ENCODE measurements around the gene MYOF. TPM values are rescaled to one million over a fixed set of nuclear protein-coding genes. Genes with fewer than 3 reads are reported as not detected.

Gene MYOF, protein sequence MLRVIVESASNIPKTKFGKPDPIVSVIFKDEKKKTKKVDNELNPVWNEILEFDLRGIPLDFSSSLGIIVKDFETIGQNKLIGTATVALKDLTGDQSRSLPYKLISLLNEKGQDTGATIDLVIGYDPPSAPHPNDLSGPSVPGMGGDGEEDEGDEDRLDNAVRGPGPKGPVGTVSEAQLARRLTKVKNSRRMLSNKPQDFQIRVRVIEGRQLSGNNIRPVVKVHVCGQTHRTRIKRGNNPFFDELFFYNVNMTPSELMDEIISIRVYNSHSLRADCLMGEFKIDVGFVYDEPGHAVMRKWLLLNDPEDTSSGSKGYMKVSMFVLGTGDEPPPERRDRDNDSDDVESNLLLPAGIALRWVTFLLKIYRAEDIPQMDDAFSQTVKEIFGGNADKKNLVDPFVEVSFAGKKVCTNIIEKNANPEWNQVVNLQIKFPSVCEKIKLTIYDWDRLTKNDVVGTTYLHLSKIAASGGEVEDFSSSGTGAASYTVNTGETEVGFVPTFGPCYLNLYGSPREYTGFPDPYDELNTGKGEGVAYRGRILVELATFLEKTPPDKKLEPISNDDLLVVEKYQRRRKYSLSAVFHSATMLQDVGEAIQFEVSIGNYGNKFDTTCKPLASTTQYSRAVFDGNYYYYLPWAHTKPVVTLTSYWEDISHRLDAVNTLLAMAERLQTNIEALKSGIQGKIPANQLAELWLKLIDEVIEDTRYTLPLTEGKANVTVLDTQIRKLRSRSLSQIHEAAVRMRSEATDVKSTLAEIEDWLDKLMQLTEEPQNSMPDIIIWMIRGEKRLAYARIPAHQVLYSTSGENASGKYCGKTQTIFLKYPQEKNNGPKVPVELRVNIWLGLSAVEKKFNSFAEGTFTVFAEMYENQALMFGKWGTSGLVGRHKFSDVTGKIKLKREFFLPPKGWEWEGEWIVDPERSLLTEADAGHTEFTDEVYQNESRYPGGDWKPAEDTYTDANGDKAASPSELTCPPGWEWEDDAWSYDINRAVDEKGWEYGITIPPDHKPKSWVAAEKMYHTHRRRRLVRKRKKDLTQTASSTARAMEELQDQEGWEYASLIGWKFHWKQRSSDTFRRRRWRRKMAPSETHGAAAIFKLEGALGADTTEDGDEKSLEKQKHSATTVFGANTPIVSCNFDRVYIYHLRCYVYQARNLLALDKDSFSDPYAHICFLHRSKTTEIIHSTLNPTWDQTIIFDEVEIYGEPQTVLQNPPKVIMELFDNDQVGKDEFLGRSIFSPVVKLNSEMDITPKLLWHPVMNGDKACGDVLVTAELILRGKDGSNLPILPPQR (N-terminal part only)
- 23.8 and 25.4 TPM in 2 replicates for total RNA-seq

GRCh38 chr10:93482145-93482834 lies at the start of gene MYOF:
MYOF (minus strand) TSS chr10:93482334; CDS start chr10:93482194, 140 bp downstream.
- no peaks in the 10 kb centered on the region for H3K36me3 Mint-ChIP-seq (ENCODE audit: low read depth)
- DNase-seq: peak; percentile 88
- peaks cover 2% of the 10 kb centered on the region for H3K27me3 Mint-ChIP-seq
- H3K4me3 Mint-ChIP-seq: peak within 1 kb of the TSS; percentile 89
- H3K9me3 Mint-ChIP-seq: no peaks in the 10 kb centered on the region
- intact Hi-C loops (cut with micrococcal nuclease): loop anchor here (1.0 to 10.0 kb wide), 5 partner anchors 14 to 397 kb away; partner anchors contain the start of gene CEP55
- H3K4me1 Mint-ChIP-seq: peaks cover 23% of the 10 kb centered on the region
- peak within 1 kb of the TSS; percentile 89 for H3K27ac Mint-ChIP-seq

DNA sequence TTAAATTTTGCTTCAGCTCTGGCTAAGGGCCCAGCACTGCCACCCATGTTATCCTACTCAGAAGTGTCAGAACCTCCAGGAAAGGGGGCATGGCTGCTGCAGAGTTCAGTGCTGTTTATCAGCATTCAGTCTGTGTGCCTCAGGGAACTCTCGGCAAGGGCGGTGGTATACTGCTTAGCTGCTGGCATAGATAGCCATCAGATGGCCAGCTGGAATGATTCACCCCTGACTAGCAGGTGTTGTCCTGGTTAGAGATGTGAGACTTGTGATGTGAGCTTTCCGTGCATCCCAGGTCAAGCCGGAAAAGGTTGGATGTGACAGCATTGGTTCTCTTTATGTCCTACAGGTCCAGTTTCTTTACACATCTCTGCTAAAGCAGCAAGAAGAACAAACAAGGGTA lies 36.4 kb upstream of the MYOF start:
- no peaks in the 10 kb centered on the region for H3K4me1 Mint-ChIP-seq
- peaks cover 5% of the 10 kb centered on the region for H3K9me3 Mint-ChIP-seq
- no peak for DNase-seq
- peaks cover 67% of the 10 kb centered on the region for H3K36me3 Mint-ChIP-seq (ENCODE audit: low read depth)
- H3K27me3 Mint-ChIP-seq: no peaks in the 10 kb centered on the region
- H3K27ac Mint-ChIP-seq: no peak overlapping the region
- intact Hi-C loops (cut with micrococcal nuclease): no loop called here
- no peak overlapping the region for H3K4me3 Mint-ChIP-seq

GRCh38 chr10:93516006-93516380 lies 33.9 kb upstream of the MYOF start:
- H3K27me3 Mint-ChIP-seq: no peaks in the 10 kb centered on the region
- H3K27ac Mint-ChIP-seq: no peak overlapping the region
- no peaks in the 10 kb centered on the region for H3K9me3 Mint-ChIP-seq
- DNase-seq: no peak
- no peak overlapping the region for H3K4me3 Mint-ChIP-seq
- intact Hi-C loops (cut with micrococcal nuclease): no loop called here
- H3K36me3 Mint-ChIP-seq (ENCODE audit: low read depth): peaks cover 50% of the 10 kb centered on the region
- no peaks in the 10 kb centered on the region for H3K4me1 Mint-ChIP-seq

DNA sequence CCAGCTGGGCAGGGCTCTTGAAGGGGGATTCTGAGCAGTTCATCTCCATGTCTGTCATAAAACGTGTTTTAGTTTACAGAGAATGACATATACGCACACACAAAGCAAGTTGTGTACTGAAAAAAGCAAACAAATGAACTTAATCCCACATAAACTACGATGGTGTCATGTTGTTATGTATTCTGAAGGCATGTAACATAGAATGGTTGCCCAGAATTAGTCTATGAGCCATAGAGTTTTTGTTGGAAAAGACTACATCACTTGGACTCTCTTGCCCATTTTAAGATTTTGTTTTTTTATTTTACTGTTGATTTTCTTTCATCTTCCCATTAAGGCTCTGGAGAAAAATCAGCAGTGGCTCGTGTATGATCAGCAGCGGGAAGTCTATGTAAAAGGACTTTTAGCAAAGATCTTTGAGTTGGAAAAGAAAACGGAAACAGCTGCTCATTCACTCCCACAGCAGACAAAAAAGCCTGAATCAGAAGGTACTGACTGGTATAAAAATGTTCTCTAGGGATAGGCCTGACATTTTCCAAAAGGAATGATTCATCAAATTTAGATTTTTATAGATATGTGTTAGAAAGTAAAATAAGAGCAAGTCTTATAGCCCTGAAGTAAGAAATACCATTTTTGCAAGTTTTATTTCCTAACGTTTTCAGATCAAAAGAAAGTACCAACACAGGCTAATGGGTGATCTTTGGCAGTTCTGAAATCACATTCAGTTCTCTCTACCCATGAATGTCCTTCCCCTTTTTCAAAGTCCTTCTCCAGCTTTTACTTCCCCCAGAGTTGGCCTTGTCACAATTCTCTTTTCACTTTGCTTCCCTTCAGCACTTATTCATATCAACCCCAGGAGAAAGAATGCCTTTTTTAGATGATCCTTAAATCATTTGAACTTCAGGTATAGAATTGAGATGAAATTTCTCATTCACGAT lies 33.2 kb upstream of the MYOF start:
- H3K4me3 Mint-ChIP-seq: no peak overlapping the region
- H3K9me3 Mint-ChIP-seq: no peaks in the 10 kb centered on the region
- H3K36me3 Mint-ChIP-seq (ENCODE audit: low read depth): peaks cover 50% of the 10 kb centered on the region
- no peak overlapping the region for H3K27ac Mint-ChIP-seq
- intact Hi-C loops (cut with micrococcal nuclease): no loop called here
- peaks cover 3% of the 10 kb centered on the region for H3K4me1 Mint-ChIP-seq
- H3K27me3 Mint-ChIP-seq: no peaks in the 10 kb centered on the region
- DNase-seq: no peak

- Mint-ChIP-seq H3K4me3 (no peak overlapping the region), H3K27me3 (no peaks in the 10 kb centered on the region), H3K9me3 (no peaks in the 10 kb centered on the region), H3K4me1 (peaks cover 7% of the 10 kb centered on the region), H3K27ac (no peak overlapping the region), H3K36me3 (ENCODE audit: low read depth) (peaks cover 46% of the 10 kb centered on the region)
- DNase-seq: no peak
- intact Hi-C loops (cut with micrococcal nuclease): no loop called here
Observed at GRCh38 chr10:93514521-93514920, 32.4 kb upstream of the MYOF start.

DNA sequence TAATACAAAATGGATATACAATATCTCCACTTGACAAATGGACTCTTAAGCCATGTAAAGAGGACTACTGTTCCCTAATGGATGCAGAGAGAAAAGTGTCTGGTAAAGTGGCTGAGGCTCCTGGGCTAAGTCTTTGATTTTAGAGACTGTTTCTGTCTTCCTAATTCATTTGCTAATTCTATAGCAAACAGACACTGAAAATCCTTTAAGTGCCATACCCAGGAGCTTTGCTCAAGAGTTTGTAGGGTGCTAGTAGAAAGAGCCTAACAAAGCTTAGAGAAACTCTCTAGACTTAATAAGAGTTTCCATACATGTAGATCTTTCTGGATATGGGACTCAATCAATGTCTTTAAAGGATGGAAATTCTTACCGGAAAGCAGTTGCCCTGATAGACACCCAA lies 31.0 kb upstream of the MYOF start:
- Mint-ChIP-seq H3K4me3 (no peak overlapping the region), H3K9me3 (no peaks in the 10 kb centered on the region), H3K4me1 (peaks cover 14% of the 10 kb centered on the region), H3K27me3 (no peaks in the 10 kb centered on the region), H3K27ac (no peak overlapping the region), H3K36me3 (ENCODE audit: low read depth) (peaks cover 41% of the 10 kb centered on the region)
- intact Hi-C loops (cut with micrococcal nuclease): no loop called here
- DNase-seq: no peak

- DNase-seq: no peak
- intact Hi-C loops (cut with micrococcal nuclease): no loop called here
- Mint-ChIP-seq H3K4me3 (no peak overlapping the region), H3K4me1 (peaks cover 18% of the 10 kb centered on the region), H3K27me3 (no peaks in the 10 kb centered on the region), H3K27ac (no peak overlapping the region), H3K36me3 (ENCODE audit: low read depth) (peaks cover 42% of the 10 kb centered on the region), H3K9me3 (no peaks in the 10 kb centered on the region)
Observed at GRCh38 chr10:93512565-93512964, 30.4 kb upstream of the MYOF start.

GRCh38 chr10:93509816-93510215 lies 27.7 kb upstream of the MYOF start:
- Mint-ChIP-seq H3K27ac (no peak overlapping the region), H3K4me1 (peaks cover 24% of the 10 kb centered on the region), H3K27me3 (no peaks in the 10 kb centered on the region), H3K4me3 (no peak overlapping the region), H3K9me3 (no peaks in the 10 kb centered on the region), H3K36me3 (ENCODE audit: low read depth) (peaks cover 40% of the 10 kb centered on the region)
- intact Hi-C loops (cut with micrococcal nuclease): loop anchor here (2.0 kb wide), 1 partner anchor 13 kb away; the partner anchor contains the start of gene CEP55
- no peak for DNase-seq

- no peak overlapping the region for H3K4me3 Mint-ChIP-seq
- H3K9me3 Mint-ChIP-seq: no peaks in the 10 kb centered on the region
- peaks cover 54% of the 10 kb centered on the region for H3K36me3 Mint-ChIP-seq (ENCODE audit: low read depth)
- peaks cover 53% of the 10 kb centered on the region for H3K4me1 Mint-ChIP-seq
- no peak for DNase-seq
- peak overlapping the region; percentile 62 for H3K27ac Mint-ChIP-seq
- intact Hi-C loops (cut with micrococcal nuclease): no loop called here
- no peaks in the 10 kb centered on the region for H3K27me3 Mint-ChIP-seq
Observed at GRCh38 chr10:93505075-93505474, 22.9 kb upstream of the MYOF start.

- Mint-ChIP-seq H3K4me3 (peak overlapping the region; percentile 67), H3K4me1 (peaks cover 59% of the 10 kb centered on the region), H3K9me3 (no peaks in the 10 kb centered on the region), H3K36me3 (ENCODE audit: low read depth) (peaks cover 54% of the 10 kb centered on the region), H3K27me3 (no peaks in the 10 kb centered on the region), H3K27ac (peak overlapping the region; percentile 86)
- DNase-seq: peak; percentile 68
- intact Hi-C loops (cut with micrococcal nuclease): no loop called here
Observed at GRCh38 chr10:93503075-93503474, 20.9 kb upstream of the MYOF start.

GRCh38 chr10:93501650-93502049 lies 19.5 kb upstream of the MYOF start:
- no peak overlapping the region for H3K27ac Mint-ChIP-seq
- intact Hi-C loops (cut with micrococcal nuclease): no loop called here
- peaks cover 60% of the 10 kb centered on the region for H3K4me1 Mint-ChIP-seq
- H3K9me3 Mint-ChIP-seq: no peaks in the 10 kb centered on the region
- H3K4me3 Mint-ChIP-seq: peak overlapping the region; percentile 5
- no peak for DNase-seq
- no peaks in the 10 kb centered on the region for H3K27me3 Mint-ChIP-seq
- H3K36me3 Mint-ChIP-seq (ENCODE audit: low read depth): peaks cover 47% of the 10 kb centered on the region

DNA sequence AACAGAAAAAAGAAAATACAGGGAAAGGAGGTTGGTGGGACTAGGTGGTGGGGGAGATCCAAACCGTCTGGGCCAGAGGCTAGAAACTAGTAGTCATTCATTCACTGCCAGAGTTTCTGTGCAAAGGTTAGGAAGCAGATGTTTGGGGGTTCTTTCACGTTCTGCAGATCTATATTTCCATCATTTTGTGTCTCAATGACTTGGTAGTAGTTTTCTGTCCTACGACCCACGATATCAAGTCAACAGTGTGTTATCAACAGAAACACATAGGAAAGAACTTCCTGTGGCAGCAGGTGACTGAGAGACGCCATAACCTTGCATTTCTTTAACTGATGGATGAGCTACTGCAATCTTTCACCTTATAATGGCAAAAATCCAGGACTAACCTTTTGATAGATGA lies 16.0 kb upstream of the MYOF start:
- Mint-ChIP-seq H3K27me3 (no peaks in the 10 kb centered on the region), H3K4me1 (peaks cover 49% of the 10 kb centered on the region), H3K9me3 (no peaks in the 10 kb centered on the region), H3K36me3 (ENCODE audit: low read depth) (peaks cover 25% of the 10 kb centered on the region), H3K4me3 (peak overlapping the region; percentile 90), H3K27ac (peak overlapping the region; percentile 93)
- peak; percentile 67 for DNase-seq
- intact Hi-C loops (cut with micrococcal nuclease): loop anchor here (5.0 kb wide), 1 partner anchor 651 kb away; the partner anchor contains the start of gene EXOC6
